Liver (tissue), 9 donors: ENCODE data around the gene KRTAP10-8. TPM values are rescaled to one million over a fixed set of nuclear protein-coding genes. Genes with fewer than 3 reads are reported as not detected.

ENCODE experiments used
- DNase-seq: peaks from one replicate; pipeline ENCODE4 v3.0.0-alpha.2; 2017; ENCODE audit warnings: low spot score
- H3K27ac ChIP-seq, 2 donors: one replicate each; pipeline ENCODE4 v1.7.0; 2013; ENCODE audit warnings: inconsistent platforms in 2 of 2, low read length in 2 of 2, control low read depth in 1 of 2, low read depth in 1 of 2, mild to moderate bottlenecking in 1 of 2
- H3K27me3 ChIP-seq, 4 donors: one replicate each; pipeline versions ENCODE4 v1.6.1 to v1.7.0; 2013; ENCODE audit warnings: low read length in 3 of 4, inconsistent platforms in 1 of 4, mild to moderate bottlenecking in 1 of 4, moderate library complexity in 1 of 4; ENCODE audit not compliant: control insufficient read depth in 4 of 4, insufficient read depth in 4 of 4
- H3K36me3 ChIP-seq, 4 donors: one replicate each; pipeline versions ENCODE4 v1.6.1 to v1.7.0; 2013; ENCODE audit warnings: low read length in 3 of 4, mild to moderate bottlenecking in 3 of 4, low read depth in 1 of 4, moderate library complexity in 1 of 4; ENCODE audit not compliant: control insufficient read depth in 4 of 4, insufficient read depth in 3 of 4
- H3K4me1 ChIP-seq, 4 donors: one replicate each; pipeline versions ENCODE4 v1.6.1 to v1.7.0; 2013; ENCODE audit warnings: low read length in 3 of 4, mild to moderate bottlenecking in 3 of 4, moderate library complexity in 1 of 4; ENCODE audit not compliant: control insufficient read depth in 4 of 4, insufficient read depth in 4 of 4
- H3K4me3 ChIP-seq, 3 donors: one replicate each; pipeline versions ENCODE4 v1.6.1 to v1.7.0; 2013; ENCODE audit warnings: low read length in 3 of 3, control low read depth in 1 of 3, low read depth in 1 of 3, mild to moderate bottlenecking in 1 of 3
- H3K9ac ChIP-seq, 2 donors: one replicate each; pipeline ENCODE4 v1.7.0; 2013; ENCODE audit warnings: low read length in 2 of 2, mild to moderate bottlenecking in 2 of 2, moderate library complexity in 2 of 2, control low read depth in 1 of 2, low read depth in 1 of 2
- H3K9me3 ChIP-seq, 4 donors: one replicate each; pipeline versions ENCODE4 v1.6.1 to v1.7.0; 2013; ENCODE audit warnings: low read length in 3 of 4; ENCODE audit not compliant: control insufficient read depth in 4 of 4
- EGR1 ChIP-seq, 2 donors: IDR thresholded peaks; 2 replicates each; pipeline ENCODE4 v1.6.1; 2016 to 2018; ENCODE audit warnings: antibody characterized with exemption in 2 of 2, low read depth in 2 of 2
- FOXA1 ChIP-seq: IDR thresholded peaks from 2 replicates; pipeline ENCODE4 v1.6.1; 2016; ENCODE audit warnings: antibody characterized with exemption
- FOXA2 ChIP-seq: IDR thresholded peaks from 2 replicates; pipeline ENCODE4 v1.6.1; 2016; ENCODE audit warnings: antibody characterized with exemption
- HNF4A ChIP-seq, 2 donors: conservative IDR thresholded peaks; 2 replicates each; pipeline ENCODE4 v1.6.1; 2016; ENCODE audit warnings: antibody characterized with exemption in 2 of 2, mild to moderate bottlenecking in 2 of 2
- HNF4G ChIP-seq: IDR thresholded peaks from 2 replicates; pipeline ENCODE4 v1.6.1; 2016; ENCODE audit warnings: antibody characterized with exemption
- JUND ChIP-seq, 2 donors: IDR thresholded peaks; 2 replicates each; pipeline ENCODE4 v1.6.1; 2016; ENCODE audit warnings: antibody characterized with exemption in 2 of 2
- RAD21 ChIP-seq, 2 donors: IDR thresholded peaks; 2 replicates each; pipeline ENCODE4 v1.6.1; 2016; ENCODE audit warnings: antibody characterized with exemption in 2 of 2, mild to moderate bottlenecking in 2 of 2
- REST ChIP-seq: IDR thresholded peaks from 2 replicates; pipeline ENCODE4 v1.6.1; 2016; ENCODE audit warnings: antibody characterized with exemption, mild to moderate bottlenecking
- RXRA ChIP-seq, 2 donors: IDR thresholded peaks; 2 replicates each; pipeline ENCODE4 v1.6.1; 2017 to 2018; ENCODE audit warnings: antibody characterized with exemption in 2 of 2, mild to moderate bottlenecking in 1 of 2
- SP1 ChIP-seq: IDR thresholded peaks from 2 replicates; pipeline ENCODE4 v1.6.1; 2018; ENCODE audit warnings: antibody characterized with exemption, mild to moderate bottlenecking
- TAF1 ChIP-seq: conservative IDR thresholded peaks from 2 replicates; pipeline ENCODE4 v1.6.1; 2016; ENCODE audit warnings: antibody characterized with exemption, mild to moderate bottlenecking
- YY1 ChIP-seq: IDR thresholded peaks from 2 replicates; pipeline ENCODE4 v1.6.1; 2016; ENCODE audit warnings: antibody characterized with exemption, mild to moderate bottlenecking
- ZBTB33 ChIP-seq: IDR thresholded peaks from 2 replicates; pipeline ENCODE4 v1.6.1; 2016; ENCODE audit warnings: antibody characterized with exemption
- WGBS: extraction: QIAGEN DNeasy Blood & Tissue Kit; methylation state at CpG from one replicate; pipeline ENCODE4 v1.1.7; 2013; 5-methylcytosine and 5-hydroxymethylcytosine counted together
- polyA plus RNA-seq, 2 donors: library from polyadenylated mRNA; stranded (reverse) in 1 of 2; unstranded in 1 of 2; fragments of 200-250 nt in 1 of 2; fragments of >200 nt in 1 of 2; fragmentation: Nextera tagmentation in 1 of 2; extraction: Ambion mirVana in 1 of 2; gene quantifications; one replicate each; pipeline versions ENCODE4 v1.2.1 to v1.2.3, GENCODE V29; 2013 to 2015
- total RNA-seq, 2 donors: library from RNA; depleted of rRNA; stranded (reverse); fragments of >200 nt; gene quantifications; one replicate each; pipeline ENCODE4 v1.2.3, GENCODE V29; 2014
- TF ChIP-seq, protein P1 (sequence below): fragments of 150-350 bp; IDR thresholded peaks from 2 replicates; pipeline ENCODE4 v1.5.1; 2017; ENCODE audit warnings: improper control_type of control experiment, low read depth, low read length; ENCODE audit not compliant: missing input control
- TF ChIP-seq, protein P2 (sequence below): IDR thresholded peaks from 2 replicates; pipeline ENCODE4 v1.6.1; 2016; ENCODE audit warnings: antibody characterized with exemption
- donor health status: healthy.
- donor health status: healthy.
- donor health status: healthy.
- donor health status: healthy.
- donor health status: healthy.

The KRTAP10-8 gene
- total and polyA plus RNA-seq, 4 donors: not detected

DNA sequence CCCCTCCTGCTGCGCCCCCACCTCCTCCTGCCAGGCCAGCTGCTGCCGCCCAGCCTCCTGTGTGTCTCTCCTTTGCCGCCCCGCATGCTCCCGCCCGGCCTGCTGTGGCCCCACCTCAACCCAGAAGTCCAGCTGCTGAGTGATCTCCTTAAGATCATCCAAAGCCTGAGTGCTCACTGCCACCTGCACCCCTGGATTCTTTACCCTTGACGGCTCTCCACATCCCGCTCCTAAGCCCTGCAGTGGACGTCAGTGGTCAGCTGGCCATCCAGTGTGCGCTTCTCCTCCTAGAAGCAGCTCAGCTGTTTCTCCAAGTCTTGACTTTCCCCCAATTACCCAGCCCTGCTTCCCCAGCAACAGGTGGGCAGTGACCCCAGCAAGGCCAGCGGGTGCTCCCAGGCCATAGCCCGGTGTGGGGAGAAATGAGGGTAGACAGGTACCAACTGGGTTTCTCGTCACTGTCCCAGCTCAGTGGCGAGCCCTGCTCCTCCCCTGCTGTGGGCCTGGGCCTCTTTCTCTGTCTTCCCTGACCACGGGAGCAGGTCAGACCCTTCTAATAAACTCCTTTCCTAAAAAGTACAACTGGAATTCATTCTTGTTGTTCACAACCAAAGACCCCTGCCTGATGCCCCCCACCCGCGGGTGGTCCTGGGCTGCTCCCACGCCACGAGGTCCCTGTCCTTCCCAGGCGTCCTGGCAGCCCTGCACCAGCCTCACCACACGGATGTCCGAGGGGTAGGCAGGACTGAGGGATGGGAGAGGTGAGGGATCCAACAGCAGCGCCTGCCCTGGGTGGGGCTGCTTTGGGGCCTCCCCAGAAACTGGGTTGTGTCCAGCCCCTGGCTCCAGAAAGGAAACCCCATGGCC is 10.1 kb upstream of the KRTAP10-8 start:
- Histone ChIP-seq H3K4me3 (no peak overlapping the region), H3K27me3 (no peaks in the 10 kb centered on the region), H3K9me3 (peaks cover 0 to 7% (median 5%) of the 10 kb centered on the region in 4 donors), H3K27ac (no peak overlapping the region), H3K36me3 (no peaks in the 10 kb centered on the region), H3K4me1 (no peaks in the 10 kb centered on the region), H3K9ac (no peak overlapping the region)
- WGBS: 84% methylated on average over 23 of the region's 23 CpGs
- peak; percentile 17 for DNase-seq
- TF ChIP-seq RXRA (IDR thresholded peaks at IDR 0.05) (no peak), SP1 (no peak), REST (no peak), FOXA1 (no peak), TAF1 (no peak), HNF4G (no peak), HNF4A (conservative IDR thresholded peaks at IDR 0.05) (no peak), FOXA2 (no peak)

GRCh38 chr21:44602463-44602850 is 9.4 kb upstream of the KRTAP10-8 start:
- TF ChIP-seq ZBTB33 (no peak), FOXA1 (no peak), SP1 (no peak), YY1 (no peak), RAD21 (IDR thresholded peaks at IDR 0.05) (no peak), EGR1 (IDR thresholded peaks at IDR 0.05; ENCODE audit: low read depth in 2 of 2) (no peak), JUND (IDR thresholded peaks at IDR 0.05) (no peak), HNF4G (no peak), TAF1 (no peak), RXRA (IDR thresholded peaks at IDR 0.05) (no peak), HNF4A (conservative IDR thresholded peaks at IDR 0.05) (no peak)
- TF ChIP-seq, protein P1, sequence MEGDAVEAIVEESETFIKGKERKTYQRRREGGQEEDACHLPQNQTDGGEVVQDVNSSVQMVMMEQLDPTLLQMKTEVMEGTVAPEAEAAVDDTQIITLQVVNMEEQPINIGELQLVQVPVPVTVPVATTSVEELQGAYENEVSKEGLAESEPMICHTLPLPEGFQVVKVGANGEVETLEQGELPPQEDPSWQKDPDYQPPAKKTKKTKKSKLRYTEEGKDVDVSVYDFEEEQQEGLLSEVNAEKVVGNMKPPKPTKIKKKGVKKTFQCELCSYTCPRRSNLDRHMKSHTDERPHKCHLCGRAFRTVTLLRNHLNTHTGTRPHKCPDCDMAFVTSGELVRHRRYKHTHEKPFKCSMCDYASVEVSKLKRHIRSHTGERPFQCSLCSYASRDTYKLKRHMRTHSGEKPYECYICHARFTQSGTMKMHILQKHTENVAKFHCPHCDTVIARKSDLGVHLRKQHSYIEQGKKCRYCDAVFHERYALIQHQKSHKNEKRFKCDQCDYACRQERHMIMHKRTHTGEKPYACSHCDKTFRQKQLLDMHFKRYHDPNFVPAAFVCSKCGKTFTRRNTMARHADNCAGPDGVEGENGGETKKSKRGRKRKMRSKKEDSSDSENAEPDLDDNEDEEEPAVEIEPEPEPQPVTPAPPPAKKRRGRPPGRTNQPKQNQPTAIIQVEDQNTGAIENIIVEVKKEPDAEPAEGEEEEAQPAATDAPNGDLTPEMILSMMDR: no peak
- TF ChIP-seq, protein P2, sequence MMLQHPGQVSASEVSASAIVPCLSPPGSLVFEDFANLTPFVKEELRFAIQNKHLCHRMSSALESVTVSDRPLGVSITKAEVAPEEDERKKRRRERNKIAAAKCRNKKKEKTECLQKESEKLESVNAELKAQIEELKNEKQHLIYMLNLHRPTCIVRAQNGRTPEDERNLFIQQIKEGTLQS: no peak
- no peaks in the 10 kb centered on the region for H3K4me1 ChIP-seq
- peaks cover 0 to 7% (median 5%) of the 10 kb centered on the region in 4 donors for H3K9me3 ChIP-seq
- peak; percentile 6 for DNase-seq
- H3K9ac ChIP-seq: no peak overlapping the region
- H3K27me3 ChIP-seq: no peaks in the 10 kb centered on the region
- H3K4me3 ChIP-seq: no peak overlapping the region
- 86% methylated on average over 20 of the region's 21 CpGs for WGBS
- H3K27ac ChIP-seq: no peak overlapping the region
- H3K36me3 ChIP-seq: no peaks in the 10 kb centered on the region
